Breast epithelium (tissue), 3 donors: ENCODE measurements around the gene TFAP2E.

Experiments
- POLR2AphosphoS5 ChIP-seq, 3 donors: sonication (generic); formaldehyde crosslinking; IDR thresholded peaks; one replicate each; pipeline ENCODE4 v1.6.1; 2017; ENCODE audit warnings: antibody characterized with exemption in 3 of 3
- TF ChIP-seq, protein P1 (sequence below), 3 donors: fragments of 450-650 bp; IDR thresholded peaks; one replicate each; pipeline ENCODE4 v1.5.1; 2016 to 2017; ENCODE audit warnings: antibody characterized with exemption in 3 of 3, mild to moderate bottlenecking in 3 of 3, moderate library complexity in 3 of 3

DNA sequence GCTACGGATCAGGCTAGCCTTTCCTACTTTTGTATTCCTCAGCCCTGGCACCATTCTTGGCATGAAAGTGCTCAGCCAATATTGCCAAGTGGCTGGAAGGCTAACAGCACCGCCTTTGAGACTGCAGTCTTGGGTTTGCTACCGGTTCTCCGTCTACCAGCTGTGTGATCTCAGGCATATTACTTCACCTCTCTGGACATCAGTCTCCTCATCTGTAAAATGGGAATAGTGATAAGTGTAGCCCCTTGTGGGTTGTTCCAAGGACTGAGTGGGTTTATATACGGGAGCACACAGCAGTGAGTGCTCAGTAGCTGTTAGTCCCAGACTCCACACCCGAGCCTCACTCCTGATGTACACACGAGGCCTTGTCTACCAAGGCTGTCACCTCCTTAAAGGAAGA is 13.7 kb downstream of the TFAP2E start:
- TF ChIP-seq, protein P1, sequence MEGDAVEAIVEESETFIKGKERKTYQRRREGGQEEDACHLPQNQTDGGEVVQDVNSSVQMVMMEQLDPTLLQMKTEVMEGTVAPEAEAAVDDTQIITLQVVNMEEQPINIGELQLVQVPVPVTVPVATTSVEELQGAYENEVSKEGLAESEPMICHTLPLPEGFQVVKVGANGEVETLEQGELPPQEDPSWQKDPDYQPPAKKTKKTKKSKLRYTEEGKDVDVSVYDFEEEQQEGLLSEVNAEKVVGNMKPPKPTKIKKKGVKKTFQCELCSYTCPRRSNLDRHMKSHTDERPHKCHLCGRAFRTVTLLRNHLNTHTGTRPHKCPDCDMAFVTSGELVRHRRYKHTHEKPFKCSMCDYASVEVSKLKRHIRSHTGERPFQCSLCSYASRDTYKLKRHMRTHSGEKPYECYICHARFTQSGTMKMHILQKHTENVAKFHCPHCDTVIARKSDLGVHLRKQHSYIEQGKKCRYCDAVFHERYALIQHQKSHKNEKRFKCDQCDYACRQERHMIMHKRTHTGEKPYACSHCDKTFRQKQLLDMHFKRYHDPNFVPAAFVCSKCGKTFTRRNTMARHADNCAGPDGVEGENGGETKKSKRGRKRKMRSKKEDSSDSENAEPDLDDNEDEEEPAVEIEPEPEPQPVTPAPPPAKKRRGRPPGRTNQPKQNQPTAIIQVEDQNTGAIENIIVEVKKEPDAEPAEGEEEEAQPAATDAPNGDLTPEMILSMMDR (IDR thresholded peaks at IDR 0.05) = no peak
- TF ChIP-seq POLR2AphosphoS5 (IDR thresholded peaks at IDR 0.05) = no peak
